ENCODE results near the gene NPR2. TPM values are rescaled to one million over a fixed set of nuclear protein-coding genes. Genes with fewer than 3 reads are reported as not detected.
A peak's percentile ranks its signal among the peaks of the same experiment; 100 is the strongest.

The NPR2 gene
- total RNA-seq, 2 experiments from 2014 or later, result 10.8 to 11.1 TPM

- Mint-ChIP-seq H3K27ac (peak overlapping the region; percentile 32), H3K4me1 (ENCODE audit: low read depth) (peaks cover 37% of the 10 kb centered on the region), H3K27me3 (ENCODE audit: low read depth) (no peaks in the 10 kb centered on the region), H3K36me3 (ENCODE audit: low read depth) (no peaks in the 10 kb centered on the region), H3K4me3 (no peak overlapping the region), H3K9me3 (ENCODE audit: insufficient read depth) (no peaks in the 10 kb centered on the region)
- ATAC-seq, result no peak
- ChIA-PET POLR2A (interaction anchor here (1.3 kb wide), 1 partner anchor 13 kb away, joined by 4 read pairs; no protein-coding TSS in a partner anchor), CTCF (interaction anchor here (0.7 to 4.5 kb wide), 9 partner anchors 11 to 199 kb away, joined by 3 to 24 read pairs (median 4); no protein-coding TSS in a partner anchor)
- no peak for DNase-seq
These were observed 54.7 kb downstream of the NPR2 start for GRCh38 chr9:35845824-35846771.

- ChIA-PET POLR2A (no interaction called here), CTCF (interaction anchor here (1.2 to 4.5 kb wide), 9 partner anchors 13 to 161 kb away, joined by 3 to 24 read pairs (median 4); partner anchors contain the start of gene SPAG8)
- no peaks in the 10 kb centered on the region for H3K9me3 Mint-ChIP-seq (ENCODE audit: insufficient read depth)
- H3K27me3 Mint-ChIP-seq (ENCODE audit: low read depth), result peaks cover 2% of the 10 kb centered on the region
- no peaks in the 10 kb centered on the region for H3K36me3 Mint-ChIP-seq (ENCODE audit: low read depth)
- no peak overlapping the region for H3K4me3 Mint-ChIP-seq
- ATAC-seq (peak; percentile 40), DNase-seq (peak; percentile 41)
- peaks cover 35% of the 10 kb centered on the region for H3K4me1 Mint-ChIP-seq (ENCODE audit: low read depth)
- H3K27ac Mint-ChIP-seq, result no peak overlapping the region
These were observed 56.6 kb downstream of the NPR2 start for GRCh38 chr9:35847792-35848572.

- peaks cover 11% of the 10 kb centered on the region for H3K4me1 Mint-ChIP-seq (ENCODE audit: low read depth)
- no peaks in the 10 kb centered on the region for H3K36me3 Mint-ChIP-seq (ENCODE audit: low read depth)
- DNase-seq (no peak), ATAC-seq (no peak)
- ChIA-PET CTCF (interaction anchor here (1.6 kb wide), 1 partner anchor 26 kb away, joined by 4 read pairs; no protein-coding TSS in a partner anchor), POLR2A (no interaction called here)
- H3K4me3 Mint-ChIP-seq, result no peak overlapping the region
- peaks cover 2% of the 10 kb centered on the region for H3K27me3 Mint-ChIP-seq (ENCODE audit: low read depth)
- no peak overlapping the region for H3K27ac Mint-ChIP-seq
- no peaks in the 10 kb centered on the region for H3K9me3 Mint-ChIP-seq (ENCODE audit: insufficient read depth)
These were observed 61.0 kb downstream of the NPR2 start for GRCh38 chr9:35852267-35852815.

GRCh38 chr9:35852876-35853865 lies 61.8 kb downstream of the NPR2 start:
- Mint-ChIP-seq H3K27me3 (ENCODE audit: low read depth) (peaks cover 2% of the 10 kb centered on the region), H3K9me3 (ENCODE audit: insufficient read depth) (no peaks in the 10 kb centered on the region), H3K27ac (no peak overlapping the region), H3K4me3 (no peak overlapping the region), H3K4me1 (ENCODE audit: low read depth) (peaks cover 2% of the 10 kb centered on the region), H3K36me3 (ENCODE audit: low read depth) (no peaks in the 10 kb centered on the region)
- DNase-seq, result no peak
- ChIA-PET POLR2A (no interaction called here), CTCF (interaction anchor here (1.6 kb wide), 1 partner anchor 27 kb away, joined by 4 read pairs; no protein-coding TSS in a partner anchor)
- no peak for ATAC-seq

GRCh38 chr9:35854091-35854762 lies 62.8 kb downstream of the NPR2 start:
- ChIA-PET POLR2A (no interaction called here), CTCF (interaction anchor here (0.9 kb wide), 1 partner anchor 28 kb away, joined by 4 read pairs; no protein-coding TSS in a partner anchor)
- Mint-ChIP-seq H3K27me3 (ENCODE audit: low read depth) (peaks cover 4% of the 10 kb centered on the region), H3K27ac (no peak overlapping the region), H3K4me3 (no peak overlapping the region), H3K36me3 (ENCODE audit: low read depth) (no peaks in the 10 kb centered on the region), H3K9me3 (ENCODE audit: insufficient read depth) (no peaks in the 10 kb centered on the region), H3K4me1 (ENCODE audit: low read depth) (no peaks in the 10 kb centered on the region)
- no peak for DNase-seq
- ATAC-seq, result no peak

- ChIA-PET POLR2A (interaction anchor here (1.6 kb wide), 1 partner anchor 23 kb away, joined by 3 read pairs; no protein-coding TSS in a partner anchor), CTCF (interaction anchor here (1.4 kb wide), 1 partner anchor 98 kb away, joined by 3 read pairs; no protein-coding TSS in a partner anchor)
- peaks cover 11% of the 10 kb centered on the region for H3K27me3 Mint-ChIP-seq (ENCODE audit: low read depth)
- no peaks in the 10 kb centered on the region for H3K36me3 Mint-ChIP-seq (ENCODE audit: low read depth)
- H3K27ac Mint-ChIP-seq, result no peak overlapping the region
- no peaks in the 10 kb centered on the region for H3K4me1 Mint-ChIP-seq (ENCODE audit: low read depth)
- no peak for DNase-seq
- no peak for ATAC-seq
- H3K9me3 Mint-ChIP-seq (ENCODE audit: insufficient read depth), result no peaks in the 10 kb centered on the region
- no peak overlapping the region for H3K4me3 Mint-ChIP-seq
These were observed 64.8 kb downstream of the NPR2 start for GRCh38 chr9:35856206-35856605.

GRCh38 chr9:35856882-35857281 lies 65.5 kb downstream of the NPR2 start:
- CTCF ChIA-PET, result interaction anchor here (1.0 to 3.0 kb wide), 5 partner anchors 11 to 98 kb away, joined by 3 to 18 read pairs (median 4); no protein-coding TSS in a partner anchor
- peaks cover 15% of the 10 kb centered on the region for H3K27me3 Mint-ChIP-seq (ENCODE audit: low read depth)
- no peak for ATAC-seq
- DNase-seq, result peak; percentile 13
- H3K27ac Mint-ChIP-seq, result no peak overlapping the region
- no peaks in the 10 kb centered on the region for H3K36me3 Mint-ChIP-seq (ENCODE audit: low read depth)
- no peak overlapping the region for H3K4me3 Mint-ChIP-seq
- H3K4me1 Mint-ChIP-seq (ENCODE audit: low read depth), result no peaks in the 10 kb centered on the region
- POLR2A ChIA-PET, result interaction anchor here (1.6 kb wide), 1 partner anchor 24 kb away, joined by 3 read pairs; no protein-coding TSS in a partner anchor
- no peaks in the 10 kb centered on the region for H3K9me3 Mint-ChIP-seq (ENCODE audit: insufficient read depth)

- H3K4me3 Mint-ChIP-seq, result no peak overlapping the region
- H3K27me3 Mint-ChIP-seq (ENCODE audit: low read depth), result peaks cover 21% of the 10 kb centered on the region
- H3K9me3 Mint-ChIP-seq (ENCODE audit: insufficient read depth), result no peaks in the 10 kb centered on the region
- H3K36me3 Mint-ChIP-seq (ENCODE audit: low read depth), result no peaks in the 10 kb centered on the region
- H3K4me1 Mint-ChIP-seq (ENCODE audit: low read depth), result no peaks in the 10 kb centered on the region
- ATAC-seq (no peak), DNase-seq (no peak)
- CTCF ChIA-PET, result interaction anchor here (1.3 to 3.0 kb wide), 4 partner anchors 23 to 87 kb away, joined by 4 to 18 read pairs (median 6); no protein-coding TSS in a partner anchor
- POLR2A ChIA-PET, result interaction anchor here (0.7 kb wide), 1 partner anchor 9 kb away, joined by 3 read pairs; no protein-coding TSS in a partner anchor
- H3K27ac Mint-ChIP-seq, result no peak overlapping the region
These were observed 67.1 kb downstream of the NPR2 start for GRCh38 chr9:35858458-35858857.
